CD14-positive monocyte (primary cell): ENCODE data around the gene KLC1. TPM values are rescaled to one million over a fixed set of nuclear protein-coding genes. Genes with fewer than 3 reads are reported as not detected.

Experiments used
- DNase-seq, 3 donors: peaks; one replicate each; pipeline ENCODE4 v3.0.0-alpha.2; 2011 to 2022
- H2AFZ ChIP-seq: 2 replicates; pipeline ENCODE4 v1.6.0; 2012; ENCODE audit warnings: mild to moderate bottlenecking, low read depth, low read length, inconsistent platforms; ENCODE audit not compliant: insufficient read depth, poor library complexity, severe bottlenecking
- H3K27ac ChIP-seq, 2 donors: 1 replicate in 1 of 2; 2 replicates in 1 of 2; pipeline ENCODE4 v1.5.1; 2012 to 2013; ENCODE audit warnings: low read length in 2 of 2, control low read depth in 1 of 2, inconsistent platforms in 1 of 2, low read depth in 1 of 2, mild to moderate bottlenecking in 1 of 2
- H3K27me3 ChIP-seq, 2 donors: one replicate each; pipeline versions ENCODE4 v1.6.0 to v1.6.1; 2011 to 2013; ENCODE audit warnings: low read length in 2 of 2; ENCODE audit not compliant: control insufficient read depth in 2 of 2, insufficient read depth in 2 of 2
- H3K36me3 ChIP-seq, 2 donors: replicated peaks in 1 of 2; 1 replicate in 1 of 2; 2 replicates in 1 of 2; pipeline versions ENCODE4 v1.5.1 to v1.6.1; 2012 to 2013; ENCODE audit warnings: low read length in 2 of 2, control low read depth in 1 of 2, inconsistent platforms in 1 of 2, mild to moderate bottlenecking in 1 of 2; ENCODE audit not compliant: insufficient read depth in 2 of 2, control insufficient read depth in 1 of 2
- H3K4me1 ChIP-seq, 2 donors: 1 replicate in 1 of 2; 2 replicates in 1 of 2; pipeline versions ENCODE4 v1.5.1 to v1.6.1; 2012 to 2013; ENCODE audit warnings: low read length in 2 of 2, control low read depth in 1 of 2, inconsistent platforms in 1 of 2, mild to moderate bottlenecking in 1 of 2, moderate library complexity in 1 of 2; ENCODE audit not compliant: insufficient read depth in 2 of 2, control insufficient read depth in 1 of 2
- H3K4me2 ChIP-seq: replicated peaks from 2 replicates; pipeline ENCODE3; 2012; ENCODE audit warnings: low read length, moderate library complexity, mild to moderate bottlenecking; ENCODE audit not compliant: poor library complexity, severe bottlenecking; ENCODE audit errors: extremely low read depth
- H3K4me3 ChIP-seq, 3 experiments: fragments of 200-600 bp in 1 of 3; sonication (generic) in 1 of 3; replicated peaks in 1 of 3; 1 replicate in 2 of 3; 2 replicates in 1 of 3; pipeline ENCODE4 v1.5.1; 2011 to 2013; ENCODE audit warnings: low read length in 3 of 3, mild to moderate bottlenecking in 3 of 3, control low read depth in 2 of 3, low read depth in 2 of 3, inconsistent platforms in 1 of 3, moderate library complexity in 1 of 3
- H3K79me2 ChIP-seq: 2 replicates; pipeline ENCODE4 v1.6.0; 2012; ENCODE audit warnings: mild to moderate bottlenecking, control low read depth, inconsistent platforms, low read length, moderate library complexity; ENCODE audit not compliant: insufficient read depth
- H3K9ac ChIP-seq: 2 replicates; pipeline ENCODE4 v1.6.0; 2017; ENCODE audit warnings: low read length, mild to moderate bottlenecking; ENCODE audit not compliant: insufficient read depth, poor library complexity, severe bottlenecking
- H3K9me3 ChIP-seq, 2 donors: replicated peaks in 1 of 2; 1 replicate in 1 of 2; 2 replicates in 1 of 2; pipeline versions ENCODE4 v1.5.1 to v1.6.1; 2012 to 2013; ENCODE audit warnings: low read length in 2 of 2, control low read depth in 1 of 2; ENCODE audit not compliant: control insufficient read depth in 1 of 2, insufficient read depth in 1 of 2
- H4K20me1 ChIP-seq: 2 replicates; pipeline ENCODE4 v1.6.0; 2012; ENCODE audit warnings: mild to moderate bottlenecking, low read length, control low read depth, moderate library complexity; ENCODE audit not compliant: insufficient read depth
- H3K27ac Mint-ChIP-seq, 7 donors: one replicate each; pipeline ENCODE4 v1.8.0; 2020; ENCODE audit warnings: mild to moderate bottlenecking in 7 of 7, mixed read lengths in 7 of 7, moderate library complexity in 6 of 7, inconsistent platforms in 2 of 7
- H3K27me3 Mint-ChIP-seq, 3 donors: one replicate each; pipeline ENCODE4 v1.8.0; 2021 to 2022; ENCODE audit warnings: low read depth in 3 of 3, mild to moderate bottlenecking in 3 of 3, mixed read lengths in 3 of 3, moderate library complexity in 3 of 3, inconsistent platforms in 1 of 3
- H3K36me3 Mint-ChIP-seq, 2 donors: one replicate each; pipeline ENCODE4 v1.8.0; 2020; ENCODE audit warnings: mixed read lengths in 2 of 2, inconsistent platforms in 1 of 2, mild to moderate bottlenecking in 1 of 2
- H3K4me1 Mint-ChIP-seq: one replicate; pipeline ENCODE4 v1.8.0; 2020; ENCODE audit warnings: mild to moderate bottlenecking, mixed read lengths
- H3K4me3 Mint-ChIP-seq, 2 donors: one replicate each; pipeline ENCODE4 v1.8.0; 2020; ENCODE audit warnings: mild to moderate bottlenecking in 2 of 2, mixed read lengths in 2 of 2, moderate library complexity in 1 of 2
- H3K9me3 Mint-ChIP-seq, 7 donors: one replicate each; pipeline ENCODE4 v1.8.0; 2020 to 2022; ENCODE audit warnings: mixed read lengths in 7 of 7, mild to moderate bottlenecking in 6 of 7, moderate library complexity in 6 of 7, inconsistent platforms in 2 of 7
- WGBS: methylation state at CpG from one replicate; pipeline ENCODE4 v1.1.5; 2013; ENCODE audit warnings: missing lambda C conversion rate; ENCODE audit not compliant: insufficient coverage; 5-methylcytosine and 5-hydroxymethylcytosine counted together
- intact Hi-C, 2 donors: fragments of 100-400 bp; cut with micrococcal nuclease; formaldehyde crosslinking; loops; one replicate each; pipeline versions ENCODE4 v1.15.0 to v1.15.1; 2023
- polyA plus RNA-seq, 3 donors: library from polyadenylated mRNA; depleted of rRNA in 1 of 3; unstranded in 2 of 3; stranded (reverse) in 1 of 3; fragments of 300-500 nt in 2 of 3; fragments of >200 nt in 1 of 3; fragmentation: Illumina TruSeq in 2 of 3; gene quantifications; 1 replicate in 2 of 3; 2 replicates in 1 of 3; pipeline ENCODE4 v1.2.3, GENCODE V29; 2012 to 2021
- TF ChIP-seq, protein P1 (sequence below): fragments of 200-600 bp; IDR thresholded peaks from one replicate; pipeline ENCODE4 v1.8.0; 2022; ENCODE audit warnings: antibody characterized with exemption, mild to moderate bottlenecking

The KLC1 gene
- polyA plus RNA-seq, 3 donors, result 41.5 to 108 (median 46.6) TPM

DNA sequence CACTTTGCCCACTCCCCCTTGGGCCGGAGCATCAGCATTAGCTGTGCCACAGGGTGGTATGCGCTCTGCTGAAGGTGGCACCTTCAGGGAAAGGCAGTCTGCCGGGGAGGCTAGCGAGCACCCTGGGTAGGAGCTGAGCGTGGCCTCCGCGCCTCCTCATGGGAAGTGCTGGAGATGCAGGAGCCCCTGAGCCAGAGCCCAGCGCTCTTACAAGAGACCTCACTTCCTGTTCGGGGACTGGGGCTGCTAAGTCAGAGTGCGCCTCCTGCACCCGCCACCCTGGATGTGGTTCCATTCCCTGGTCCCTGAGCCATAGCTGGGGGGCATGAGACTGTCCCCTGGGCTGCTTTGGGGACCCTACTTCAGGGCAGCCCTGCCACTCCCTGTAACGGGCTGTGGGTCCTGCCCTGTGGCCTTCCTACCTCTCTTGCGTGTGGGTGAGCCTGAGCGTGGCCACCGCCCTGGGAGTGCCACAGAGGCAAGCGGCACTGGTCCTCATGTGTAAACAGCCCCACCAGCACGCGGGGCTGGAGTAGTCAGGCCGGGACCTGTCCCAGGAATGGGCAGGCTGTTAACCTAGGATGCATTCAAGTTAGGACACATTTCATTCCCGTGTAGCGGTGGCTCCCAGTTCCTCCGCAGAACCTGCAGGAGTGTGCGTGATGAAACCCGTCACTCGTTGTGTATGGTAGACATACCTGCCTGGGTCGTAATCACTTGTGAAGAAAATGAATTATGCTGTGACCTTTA lies 46.9 kb upstream of the KLC1 start:
- Mint-ChIP-seq H3K4me3 (no peak overlapping the region), H3K27ac (peak overlapping the region in 1 of 7 donors; percentile 71), H3K36me3 (peaks cover 39 to 56% of the 10 kb centered on the region in 2 donors), H3K9me3 (no peaks in the 10 kb centered on the region), H3K27me3 (no peaks in the 10 kb centered on the region), H3K4me1 (no peaks in the 10 kb centered on the region)
- DNase-seq, result no peak
- TF ChIP-seq, protein P1, sequence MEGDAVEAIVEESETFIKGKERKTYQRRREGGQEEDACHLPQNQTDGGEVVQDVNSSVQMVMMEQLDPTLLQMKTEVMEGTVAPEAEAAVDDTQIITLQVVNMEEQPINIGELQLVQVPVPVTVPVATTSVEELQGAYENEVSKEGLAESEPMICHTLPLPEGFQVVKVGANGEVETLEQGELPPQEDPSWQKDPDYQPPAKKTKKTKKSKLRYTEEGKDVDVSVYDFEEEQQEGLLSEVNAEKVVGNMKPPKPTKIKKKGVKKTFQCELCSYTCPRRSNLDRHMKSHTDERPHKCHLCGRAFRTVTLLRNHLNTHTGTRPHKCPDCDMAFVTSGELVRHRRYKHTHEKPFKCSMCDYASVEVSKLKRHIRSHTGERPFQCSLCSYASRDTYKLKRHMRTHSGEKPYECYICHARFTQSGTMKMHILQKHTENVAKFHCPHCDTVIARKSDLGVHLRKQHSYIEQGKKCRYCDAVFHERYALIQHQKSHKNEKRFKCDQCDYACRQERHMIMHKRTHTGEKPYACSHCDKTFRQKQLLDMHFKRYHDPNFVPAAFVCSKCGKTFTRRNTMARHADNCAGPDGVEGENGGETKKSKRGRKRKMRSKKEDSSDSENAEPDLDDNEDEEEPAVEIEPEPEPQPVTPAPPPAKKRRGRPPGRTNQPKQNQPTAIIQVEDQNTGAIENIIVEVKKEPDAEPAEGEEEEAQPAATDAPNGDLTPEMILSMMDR, result no peak
- Histone ChIP-seq H3K9ac (no peak overlapping the region), H3K4me3 (no peak overlapping the region), H3K79me2 (no peaks in the 10 kb centered on the region), H2AFZ (no peak overlapping the region), H3K27me3 (no peaks in the 10 kb centered on the region), H3K36me3 (peaks cover 27 to 36% of the 10 kb centered on the region in 2 donors), H3K4me2 (no peak overlapping the region), H3K9me3 (no peaks in the 10 kb centered on the region), H4K20me1 (peaks cover 10% of the 10 kb centered on the region), H3K4me1 (no peaks in the 10 kb centered on the region), H3K27ac (no peak overlapping the region)
- intact Hi-C loops, result no loop called here
- WGBS, result 92% methylated on average over 21 of the region's 26 CpGs

DNA sequence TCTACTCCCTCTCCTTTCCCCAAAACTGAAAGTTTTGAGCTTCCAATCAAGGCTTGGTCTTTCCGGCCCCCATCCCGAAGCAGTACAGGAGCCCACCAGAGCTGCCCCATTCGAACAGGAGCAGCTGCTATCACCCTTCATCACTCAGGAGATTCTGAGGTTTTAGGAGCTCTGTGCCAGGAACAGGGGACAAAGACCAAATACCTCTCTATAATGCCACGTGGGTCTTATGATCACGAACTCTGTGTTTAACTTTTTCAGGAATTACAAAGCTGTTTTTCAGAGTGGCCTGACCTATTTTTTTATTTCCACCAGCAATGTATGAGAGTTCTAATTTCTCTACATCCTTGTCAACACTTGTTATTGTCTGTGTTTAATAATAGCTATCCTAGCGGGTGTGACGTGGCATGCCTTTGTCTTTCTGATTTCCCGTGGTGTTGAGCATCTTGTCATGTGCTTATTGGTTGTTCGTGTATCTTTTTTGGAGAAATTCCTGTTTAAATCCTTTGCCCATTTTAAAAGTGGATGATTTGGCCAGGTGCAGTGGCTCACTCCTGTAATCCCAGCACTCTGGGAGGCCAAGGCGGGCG lies 44.6 kb upstream of the KLC1 start:
- no peak overlapping the region for H3K4me3 ChIP-seq
- H3K4me1 ChIP-seq, result no peaks in the 10 kb centered on the region
- H3K9me3 Mint-ChIP-seq, result no peaks in the 10 kb centered on the region
- intact Hi-C loops, result no loop called here
- H3K36me3 Mint-ChIP-seq, result peaks cover 31 to 57% of the 10 kb centered on the region in 2 donors
- H3K27ac Mint-ChIP-seq, result no peak overlapping the region
- WGBS, result 100% methylated on average over 7 of the region's 11 CpGs
- no peak for DNase-seq
- H3K79me2 ChIP-seq, result no peaks in the 10 kb centered on the region
- H3K27me3 ChIP-seq, result no peaks in the 10 kb centered on the region
- H3K9me3 ChIP-seq, result no peaks in the 10 kb centered on the region
- H2AFZ ChIP-seq, result no peak overlapping the region
- H3K27me3 Mint-ChIP-seq, result no peaks in the 10 kb centered on the region
- TF ChIP-seq, protein P1, result no peak
- H3K27ac ChIP-seq, result no peak overlapping the region
- peaks cover 16 to 33% of the 10 kb centered on the region in 2 donors for H3K36me3 ChIP-seq
- H3K4me1 Mint-ChIP-seq, result no peaks in the 10 kb centered on the region
- no peak overlapping the region for H3K4me2 ChIP-seq
- H4K20me1 ChIP-seq, result peaks cover 10% of the 10 kb centered on the region
- H3K9ac ChIP-seq, result no peak overlapping the region
- no peak overlapping the region for H3K4me3 Mint-ChIP-seq
